A549 (cell line): ENCODE measurements around the gene LRP3.

Source experiments
- CHD2 ChIP-seq: fragments of 150-350 bp; IDR thresholded peaks from 2 replicates; pipeline ENCODE4 v1.6.1; 2014; ENCODE audit warnings: low read length; ENCODE audit not compliant: partially characterized antibody
- KDM1A ChIP-seq: fragments of 200-600 bp; sonication (generic); IDR thresholded peaks from 2 replicates; pipeline ENCODE4 v1.6.1; 2016; ENCODE audit warnings: low read depth, mild to moderate bottlenecking
- POLR2A ChIP-seq: IDR thresholded peaks from 2 replicates; pipeline ENCODE4 v1.6.1; 2012; ENCODE audit warnings: mild to moderate bottlenecking, low read length

DNA sequence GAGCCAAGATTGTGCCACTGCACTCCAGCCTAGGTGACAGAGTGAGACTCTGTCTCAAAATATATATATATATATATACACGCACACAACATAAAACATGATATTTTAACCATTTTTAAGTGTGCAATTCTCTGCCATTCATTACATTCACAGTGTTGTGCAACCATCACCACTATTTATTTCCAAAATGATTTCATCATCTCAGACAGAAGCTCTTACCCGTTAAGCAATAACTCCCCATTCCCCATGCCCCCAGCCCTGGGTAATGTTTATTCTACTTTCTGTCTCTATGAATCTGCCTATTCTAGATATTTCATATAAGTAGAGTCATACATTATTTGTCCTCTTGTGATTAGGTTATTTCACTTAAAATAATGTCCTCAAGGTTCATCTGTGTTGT, 42.0 kb upstream of the LRP3 start:
- TF ChIP-seq KDM1A, result no peak
- TF ChIP-seq CHD2, result no peak
- no peak for TF ChIP-seq POLR2A
